GM18511 (cell line): ENCODE data around the gene SMAGP.
A peak's percentile ranks its signal among the peaks of the same experiment; 100 is the strongest.
"Not testable (repeated sequence)": the region's sequence is repeated elsewhere in the genome, so short reads cannot be mapped to it uniquely, and the experiment has no call there.

ENCODE experiments used
- ATAC-seq: cut with Tn5 transposase; IDR thresholded peaks from one replicate; pipeline ENCODE4 v1.9.1; 2021; ENCODE audit warnings: mild to moderate bottlenecking, moderate library complexity; ENCODE audit not compliant: unreplicated experiment

The SMAGP gene

DNA sequence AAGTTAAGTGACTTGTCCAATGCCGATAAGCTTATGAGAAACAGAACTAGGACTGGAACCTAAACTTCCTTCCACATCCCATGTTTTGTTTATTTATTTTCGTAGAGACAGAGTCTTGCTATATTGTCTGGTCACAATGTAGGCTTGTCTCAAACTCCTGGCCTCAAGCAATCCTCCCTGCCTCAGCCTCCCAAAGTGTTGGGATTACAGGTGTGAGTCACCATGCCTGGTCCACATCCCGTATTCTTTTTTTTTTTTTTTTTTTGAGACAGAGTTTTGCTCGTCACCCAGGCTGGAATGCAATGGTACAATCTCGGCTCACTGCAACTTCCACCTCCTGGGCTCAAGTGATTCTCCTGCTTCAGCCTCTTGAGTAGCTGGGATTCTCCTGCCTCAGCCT, 43.1 kb downstream of the SMAGP start:
- ATAC-seq: not testable (repeated sequence)

DNA sequence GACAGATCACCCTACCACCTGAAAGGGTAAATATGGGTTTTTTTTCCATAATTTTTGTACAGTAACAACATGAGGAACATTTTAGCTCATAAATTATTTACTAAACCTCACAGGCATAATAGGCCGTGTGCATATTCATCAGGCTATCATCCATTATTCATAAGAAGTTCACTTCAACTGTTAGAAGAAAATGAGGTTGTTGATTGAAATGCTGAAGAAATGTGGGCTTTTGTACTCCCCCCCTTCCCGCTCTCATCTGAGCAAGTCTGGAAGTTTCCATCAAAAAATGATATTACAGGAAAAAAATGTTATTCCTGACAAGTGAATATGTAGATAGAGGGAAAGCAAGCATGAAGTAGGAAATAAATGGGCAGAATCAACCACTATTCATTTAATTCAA, 44.4 kb downstream of the SMAGP start:
- no peak for ATAC-seq

DNA sequence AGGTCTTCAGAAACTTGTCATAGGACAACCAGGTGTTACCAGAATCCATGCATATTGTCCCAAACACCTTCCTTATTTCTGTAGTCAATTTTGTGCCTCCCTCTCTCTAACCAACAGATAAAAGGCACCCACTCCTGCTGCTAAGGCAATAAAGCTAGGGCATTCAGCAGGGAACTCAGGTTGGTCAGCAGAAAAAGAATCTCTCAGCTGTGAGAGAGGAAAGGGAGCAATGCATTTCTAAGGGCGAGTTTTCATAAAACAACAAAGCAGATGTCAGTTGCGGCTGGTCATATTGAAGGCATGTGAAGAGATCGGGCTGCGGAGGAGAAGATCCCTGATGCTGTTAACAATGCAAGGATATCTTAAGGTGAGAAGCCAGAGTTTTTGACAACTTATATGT, 45.0 kb downstream of the SMAGP start:
- no peak for ATAC-seq

DNA sequence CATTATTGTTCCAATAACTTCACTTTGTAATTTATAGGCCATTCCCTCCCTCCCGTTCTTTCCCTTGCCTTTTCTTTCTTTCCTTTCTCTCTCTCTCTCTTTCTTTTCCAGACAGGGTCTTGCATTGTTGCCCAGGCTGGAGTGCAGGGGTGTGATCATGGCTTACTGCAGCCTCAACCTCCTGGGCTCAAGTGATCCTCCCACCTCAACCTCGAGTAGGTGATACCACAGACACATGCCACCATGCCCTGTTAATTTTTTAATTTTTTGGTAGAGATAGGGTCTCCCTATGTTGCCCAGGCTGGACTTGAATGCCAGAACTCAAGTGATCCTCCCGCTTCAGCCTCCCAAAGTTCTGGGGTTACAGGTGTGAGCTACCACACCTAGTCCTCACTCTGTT, 45.6 kb downstream of the SMAGP start:
- no peak for ATAC-seq

DNA sequence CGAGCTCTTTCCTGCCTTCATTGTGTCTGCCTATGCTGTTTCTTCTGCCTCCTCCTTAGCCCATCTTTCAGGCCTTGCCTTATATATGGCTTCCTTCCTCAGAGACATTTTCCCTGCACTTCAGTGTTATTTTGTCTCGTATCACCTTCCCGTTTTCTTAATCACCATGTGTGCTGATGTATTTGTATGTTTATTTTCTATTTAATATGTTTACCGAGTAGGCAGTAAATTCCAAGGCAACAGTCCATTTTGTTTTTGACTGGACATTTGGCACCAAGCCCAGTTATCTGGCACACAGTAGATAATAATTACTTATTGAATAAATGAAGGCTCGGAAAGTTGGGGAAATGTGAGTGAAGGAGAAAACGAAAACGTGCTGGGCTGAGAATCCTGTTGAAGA, 47.8 kb downstream of the SMAGP start:
- no peak for ATAC-seq

DNA sequence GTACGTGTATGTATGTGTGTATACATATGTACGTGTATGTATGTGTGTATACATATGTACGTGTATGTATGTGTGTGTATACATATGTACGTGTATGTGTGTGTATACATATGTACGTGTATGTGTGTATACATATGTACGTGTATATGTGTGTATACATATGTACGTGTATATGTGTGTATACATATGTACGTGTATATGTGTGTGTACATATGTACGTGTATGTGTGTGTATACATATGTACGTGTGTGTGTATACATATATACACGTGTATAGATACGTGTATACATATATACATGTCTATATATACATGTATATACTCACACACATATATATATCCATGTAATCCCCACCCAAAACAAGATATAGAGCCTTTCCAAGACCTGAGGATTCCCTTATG, 50.4 kb downstream of the SMAGP start:
- ATAC-seq: not testable (repeated sequence)

DNA sequence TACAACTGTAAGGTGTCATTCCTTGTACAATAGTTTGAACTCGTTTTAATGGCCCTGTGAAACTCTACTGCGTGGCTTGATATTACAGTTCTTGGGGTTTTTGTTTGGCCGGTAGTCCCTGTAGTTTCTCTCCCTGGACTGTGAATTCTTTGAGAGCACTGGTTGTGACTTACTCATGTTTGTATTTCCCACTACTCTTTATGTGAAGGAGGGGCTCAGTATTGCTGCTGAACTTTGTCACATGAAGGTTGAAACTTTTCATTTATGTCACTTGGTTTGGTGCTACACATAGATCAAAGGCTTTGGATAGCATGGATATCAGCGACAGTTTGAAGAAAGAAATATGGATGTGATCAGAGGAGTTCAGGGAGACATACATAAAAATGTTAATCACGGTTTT, 50.9 kb downstream of the SMAGP start:
- no peak for ATAC-seq

DNA sequence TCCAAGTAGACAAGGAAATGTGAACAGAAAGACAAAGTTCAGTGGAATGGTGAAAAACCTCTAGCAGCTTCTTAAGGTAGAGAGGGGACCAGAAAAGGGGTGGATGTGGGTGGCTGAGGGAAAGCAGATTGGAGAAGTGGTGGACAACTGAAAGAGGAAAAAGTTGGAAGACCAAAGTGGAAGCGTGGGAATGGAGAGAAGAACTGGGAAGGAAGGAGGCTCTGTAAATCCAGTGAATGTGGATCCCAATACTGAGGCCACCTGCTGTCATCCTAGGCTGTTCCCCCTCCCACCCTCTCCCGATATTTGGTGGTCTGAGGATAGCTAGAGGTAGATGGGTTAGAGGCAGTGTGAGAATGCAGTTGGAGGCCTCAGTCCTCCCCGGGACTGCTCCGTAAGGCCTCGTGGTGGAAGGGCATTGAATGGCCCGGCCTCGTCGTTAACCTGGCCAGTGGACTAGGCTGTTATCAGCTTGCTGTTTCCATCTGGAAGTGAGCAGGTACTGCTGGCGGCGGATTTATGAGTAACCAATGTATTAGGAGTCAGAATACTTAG, 51.5 kb downstream of the SMAGP start:
- ATAC-seq: no peak

DNA sequence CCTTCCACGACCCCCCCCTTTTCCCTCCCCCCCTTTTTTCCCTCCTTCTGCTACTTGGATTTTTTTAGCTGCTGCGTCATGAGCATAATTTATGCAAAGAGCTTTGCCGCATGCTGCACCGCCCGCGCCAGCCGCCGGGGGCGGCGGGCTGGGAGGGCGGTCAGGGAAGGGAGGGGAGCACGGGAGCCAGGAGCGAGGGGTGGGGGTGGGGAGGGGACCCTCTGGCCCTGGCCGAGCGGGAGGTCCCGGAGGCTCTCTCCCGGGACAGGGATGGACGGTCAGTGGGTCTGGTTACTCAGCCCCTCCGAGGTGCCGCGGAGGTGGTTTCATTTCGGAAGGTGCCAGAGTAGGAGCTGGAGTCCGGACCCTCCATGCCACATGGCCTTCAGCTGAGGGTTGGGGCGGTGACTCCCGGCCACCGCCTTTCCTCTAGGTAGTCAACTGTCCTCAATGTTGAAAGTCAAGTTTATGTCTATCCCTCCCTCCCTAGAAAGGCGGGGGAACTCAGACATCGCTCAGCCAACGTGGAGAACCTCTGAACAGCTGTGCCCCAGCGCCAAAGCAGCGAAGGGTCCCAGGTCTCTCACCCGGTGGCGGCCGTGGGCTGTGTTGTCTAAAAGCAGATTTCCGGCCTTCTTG, 52.1 kb downstream of the SMAGP start, which contains the start of gene POU6F1:
TSS of gene POU6F1 (minus strand) at position 95 of the 639 bp plus-strand sequence. CDS start 11,226 bp downstream, outside the sequence.
- ATAC-seq: peak; percentile 80

DNA sequence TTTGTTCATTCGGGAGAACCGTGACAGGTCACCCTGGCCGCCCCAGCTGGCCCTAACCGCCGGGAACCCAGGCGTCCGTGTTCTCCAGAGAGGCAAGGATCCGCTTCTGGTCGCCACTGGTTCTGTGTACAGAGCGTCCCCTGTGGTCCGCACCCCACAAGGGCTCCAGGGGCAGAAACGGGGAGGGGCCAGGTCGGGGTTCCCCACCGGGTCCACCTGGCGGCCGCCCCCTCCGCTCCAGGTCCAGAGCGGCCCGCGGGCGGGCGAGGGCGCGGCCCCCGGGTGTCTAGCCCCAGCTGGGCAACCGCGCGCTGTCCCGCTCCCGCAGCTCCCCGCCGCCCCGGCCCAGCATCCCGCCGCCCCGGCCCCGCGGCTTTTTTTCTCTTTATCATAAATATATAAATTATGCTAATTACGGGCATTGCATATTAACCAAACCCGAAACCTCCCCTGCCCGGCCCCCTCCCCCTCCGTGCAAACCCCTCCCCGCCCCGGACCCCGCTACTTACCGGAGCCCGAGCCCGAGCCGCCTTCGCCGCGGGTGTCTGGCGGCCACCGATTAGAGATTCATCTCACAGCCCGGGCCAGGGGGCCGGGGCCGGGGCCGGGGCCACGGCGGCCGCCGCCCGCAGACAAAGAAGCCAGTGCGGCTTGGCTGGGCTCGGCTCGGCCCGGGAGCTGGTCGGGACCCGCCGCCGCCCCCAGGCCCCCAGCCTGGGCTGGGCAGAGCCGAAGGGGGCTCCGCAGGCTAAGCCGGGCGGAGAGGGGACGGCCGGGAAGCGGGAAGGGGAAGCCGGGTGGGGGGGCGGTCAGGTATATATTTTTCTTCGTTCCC, 52.9 kb downstream of the SMAGP start:
- ATAC-seq: peak; percentile 57

DNA sequence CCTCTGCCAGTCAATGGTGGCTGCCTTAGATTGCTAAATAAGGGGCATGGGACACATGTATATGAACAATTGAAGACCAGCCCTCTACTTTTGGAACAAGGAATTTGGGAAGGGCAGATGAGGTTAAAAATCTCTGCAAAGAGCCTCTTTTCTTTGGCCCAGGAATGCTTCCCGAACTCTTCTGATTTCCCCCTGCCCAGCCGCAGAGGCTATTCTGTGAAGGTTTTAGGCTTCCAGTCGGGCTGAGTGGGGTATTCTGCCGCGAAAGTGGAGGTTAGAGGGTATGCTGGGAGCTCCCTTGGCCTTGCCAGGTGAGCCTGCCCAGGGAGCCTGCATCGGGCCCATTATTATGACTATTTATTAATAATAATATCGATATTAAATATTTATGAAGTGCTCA, 53.6 kb downstream of the SMAGP start:
- ATAC-seq: no peak

DNA sequence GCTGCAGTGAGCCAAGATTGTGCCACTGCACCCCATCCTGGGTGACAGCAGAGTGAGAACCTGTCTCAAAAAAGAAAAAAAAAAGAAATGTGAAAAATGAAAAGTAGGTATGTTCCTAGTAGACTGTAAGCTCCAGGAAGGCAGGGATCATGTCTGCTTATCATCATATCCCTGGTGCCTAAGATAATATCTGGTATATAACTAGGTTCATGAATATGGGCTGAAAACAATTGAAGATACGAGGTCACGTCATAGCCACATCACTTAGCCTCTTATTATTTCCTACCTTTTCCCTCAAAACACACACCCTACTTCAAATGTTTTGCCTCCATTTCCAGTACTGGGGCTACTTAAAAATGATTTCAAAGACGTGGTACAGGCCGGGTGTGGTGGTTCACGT, 55.3 kb downstream of the SMAGP start:
- ATAC-seq: no peak

DNA sequence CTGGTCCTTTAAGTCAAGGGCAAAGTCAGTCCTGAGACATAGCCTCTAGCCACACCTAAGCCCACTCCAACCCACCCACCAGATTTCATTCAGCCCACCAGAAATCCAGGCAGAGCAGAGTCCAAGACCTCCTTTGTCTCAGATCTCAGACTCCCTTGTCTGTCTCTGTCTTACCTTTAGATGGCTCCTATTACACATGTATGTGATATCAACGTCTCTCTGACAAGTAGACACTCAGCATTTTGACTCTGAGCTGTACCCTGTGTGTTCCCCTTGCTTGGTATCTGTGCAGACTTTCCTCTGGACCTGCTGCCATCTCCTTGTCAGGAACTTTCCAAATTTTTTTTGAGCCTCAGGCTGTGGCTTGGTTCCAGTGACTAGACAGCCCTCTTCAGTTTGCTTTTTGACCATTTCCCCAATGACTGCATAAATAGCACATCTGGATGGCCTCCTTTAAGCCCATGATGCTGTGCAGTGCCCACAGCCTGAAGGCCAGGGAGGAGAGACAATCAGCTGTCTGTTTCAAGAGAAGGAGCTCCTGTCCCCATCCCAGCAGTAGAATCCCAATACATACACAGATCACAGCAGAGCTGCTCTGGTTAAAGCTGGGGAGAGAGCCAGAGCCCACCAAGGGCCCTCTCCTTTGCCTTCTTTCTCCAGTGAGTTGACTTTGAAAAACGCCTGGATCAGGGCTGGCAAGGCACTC, 59.4 kb downstream of the SMAGP start:
- ATAC-seq: no peak

DNA sequence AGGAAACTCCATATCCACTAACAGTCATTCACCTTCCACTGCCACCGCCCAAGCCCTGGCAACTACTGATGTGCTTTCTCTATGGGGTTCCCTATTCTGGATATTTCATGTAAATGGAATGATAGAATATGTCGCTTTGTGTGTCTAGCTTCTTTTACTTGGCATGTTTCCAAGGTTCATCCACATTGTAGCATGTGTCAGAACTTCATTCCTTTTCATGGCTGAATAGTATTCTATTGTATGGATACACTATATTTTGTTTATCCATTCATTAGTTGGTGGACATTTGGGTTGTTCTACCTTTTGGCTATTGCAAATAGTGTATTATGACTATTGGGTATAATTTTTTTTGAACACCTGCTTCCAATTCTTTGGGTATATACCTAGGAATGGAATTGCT, 61.0 kb downstream of the SMAGP start:
- ATAC-seq: no peak

DNA sequence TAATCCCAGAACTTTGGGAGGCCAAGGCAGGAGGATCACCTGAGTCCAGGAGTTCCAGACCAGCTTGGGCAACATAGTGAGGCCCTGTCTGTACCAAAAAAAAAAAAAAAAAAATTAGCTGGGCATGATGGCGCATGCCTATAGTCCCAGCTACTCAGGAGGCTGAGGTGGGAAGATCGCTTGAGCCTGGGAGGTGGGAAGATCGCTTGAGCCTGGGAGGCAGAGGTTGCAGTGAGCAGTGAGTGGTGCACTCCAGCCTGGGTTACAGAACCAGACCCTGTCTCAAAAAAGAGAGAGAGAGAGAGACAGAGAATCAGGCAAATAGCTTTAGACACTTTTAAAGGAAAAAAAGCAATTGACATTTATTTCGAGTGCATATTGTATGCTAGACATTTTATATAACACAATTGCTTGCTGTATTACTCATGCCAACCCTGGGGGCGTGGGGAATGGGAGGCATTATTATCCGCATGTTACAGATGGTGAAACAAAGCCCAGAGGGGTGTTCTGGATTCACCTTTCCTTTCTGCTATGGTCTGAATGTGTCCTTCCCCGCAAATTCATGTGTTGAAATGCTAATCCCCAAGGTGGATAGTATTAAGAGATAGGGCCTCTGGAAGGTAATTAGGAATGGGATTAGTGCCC, 62.1 kb downstream of the SMAGP start:
- no peak for ATAC-seq

DNA sequence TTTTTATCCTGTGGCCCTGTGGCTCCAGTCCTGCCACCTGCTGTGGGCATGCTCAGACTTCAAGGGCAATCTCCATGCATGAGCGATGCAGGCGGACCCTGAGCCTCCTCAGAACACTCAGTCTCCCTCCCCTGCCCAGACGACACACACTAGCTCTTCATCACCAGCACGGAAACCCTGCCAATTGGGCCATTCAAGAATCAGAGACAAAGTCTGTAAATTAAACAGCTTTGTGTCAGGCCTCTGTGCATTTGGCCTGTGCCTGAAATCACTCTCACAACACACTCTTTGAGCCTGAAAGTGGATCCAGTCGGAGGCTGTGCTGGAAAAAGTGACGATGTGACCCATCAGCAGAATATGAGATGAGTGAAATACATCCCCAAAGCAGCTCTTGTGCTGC, 64.9 kb downstream of the SMAGP start:
- no peak for ATAC-seq

DNA sequence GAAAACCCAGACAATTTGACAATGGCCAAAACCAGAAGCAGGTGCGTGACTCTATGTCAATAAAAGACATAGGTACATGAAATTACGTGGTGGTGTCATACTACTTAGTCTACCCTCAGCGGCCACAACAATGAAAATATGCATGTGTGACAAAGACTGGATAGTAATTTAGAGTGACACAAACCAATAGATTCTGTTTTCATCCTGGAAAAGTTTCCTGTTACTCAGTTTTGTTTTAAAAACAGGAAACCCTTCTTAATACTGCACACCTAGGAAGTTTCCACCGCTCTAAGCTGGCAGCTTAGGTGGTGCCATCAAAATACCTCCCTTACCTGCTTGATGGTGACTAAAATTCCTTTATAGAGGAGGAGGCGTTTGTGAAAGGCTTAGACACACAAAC, 67.5 kb downstream of the SMAGP start:
- ATAC-seq: no peak

DNA sequence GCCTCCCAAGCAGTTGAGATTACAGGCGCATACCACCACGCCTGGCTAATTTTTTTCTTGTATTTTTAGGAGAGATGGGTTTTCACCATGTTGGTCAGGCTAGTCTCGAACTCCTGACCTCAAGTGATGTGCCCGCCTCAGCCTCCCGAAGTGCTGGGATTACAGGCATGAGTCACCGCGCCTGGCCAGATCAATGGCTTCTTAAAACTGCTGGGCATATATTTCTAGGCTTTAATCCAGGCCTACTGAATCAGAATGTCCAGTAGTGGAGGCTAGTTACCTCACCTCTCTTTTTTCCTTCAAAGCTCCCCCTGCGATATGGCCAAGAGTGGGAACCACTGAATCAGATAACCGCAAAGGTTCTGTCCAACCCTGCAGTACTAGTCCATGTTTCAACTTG, 69.4 kb downstream of the SMAGP start:
- no peak for ATAC-seq

DNA sequence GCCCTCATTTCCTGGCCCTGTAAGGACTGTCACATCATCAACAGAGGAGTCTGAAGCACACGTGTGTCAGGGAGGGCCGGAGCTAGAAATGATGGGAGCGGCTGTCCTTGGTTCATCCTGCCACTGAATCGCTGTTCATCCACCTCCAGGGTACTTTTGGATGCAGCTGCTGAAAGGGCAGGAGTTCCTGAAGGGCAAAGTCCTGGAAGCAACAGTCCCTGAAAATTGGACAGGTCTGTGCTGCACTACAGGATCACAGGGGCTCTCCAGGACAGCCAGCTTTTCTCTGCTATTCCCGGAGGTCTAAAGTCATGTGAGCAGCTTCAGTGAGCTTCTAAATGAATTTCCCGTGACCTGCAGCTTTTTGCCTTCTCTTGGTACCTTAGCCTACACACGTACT, 70.1 kb downstream of the SMAGP start:
- ATAC-seq: no peak

DNA sequence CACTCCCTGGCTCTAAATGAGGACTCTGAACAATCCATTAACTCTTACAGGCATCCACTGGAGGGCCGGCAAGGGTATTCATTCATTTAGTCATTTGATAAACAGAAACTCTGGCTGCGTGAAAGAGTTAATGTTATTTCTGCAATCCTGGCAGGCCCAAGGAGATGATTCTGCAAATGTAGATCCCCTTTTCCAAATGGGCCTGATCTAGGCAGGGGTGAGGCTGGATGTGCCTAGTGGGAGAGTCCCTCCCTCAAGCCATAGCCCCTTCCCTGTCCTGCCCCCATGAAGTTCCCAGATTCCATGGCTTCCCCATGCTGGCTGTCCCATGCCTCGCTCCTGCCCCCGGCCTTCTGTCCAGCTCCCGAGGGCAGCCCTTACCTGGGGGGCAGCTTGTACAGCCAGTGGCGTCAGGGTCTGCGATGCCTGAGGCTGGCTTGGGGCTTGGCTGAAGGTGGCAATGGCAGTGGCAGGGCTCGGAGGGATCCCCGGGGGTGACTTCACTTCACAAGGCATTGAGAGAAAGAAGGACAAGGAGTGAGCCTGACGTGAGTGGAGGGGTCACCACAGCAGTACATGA, 70.8 kb downstream of the SMAGP start:
- ATAC-seq: no peak
